B cell (primary cell): ENCODE data around the gene ARHGAP1. TPM values are rescaled to one million over a fixed set of nuclear protein-coding genes. Genes with fewer than 3 reads are reported as not detected.

Experiments
- ATAC-seq: fragments of 200-7000 bp; cut with Tn5 transposase; one replicate; pipeline ENCODE4 v1.10.0; 2021; ENCODE audit warnings: low read depth, mild to moderate bottlenecking, moderate number of reproducible peaks, moderate library complexity
- CTCF ChIA-PET: fragments of 350-600 bp; sonication (Branson Sonifier 250); formaldehyde crosslinking; loops from one replicate; lab custom pipeline; 2021; ENCODE audit warnings: antibody characterized with exemption, inconsistent platforms; lab: Charles Lee
- POLR2A ChIA-PET: fragments of 350-600 bp; sonication (Branson Sonifier 250); formaldehyde crosslinking; loops from one replicate; lab custom pipeline; 2021; ENCODE audit warnings: antibody characterized with exemption; lab: Charles Lee
- DNase-seq: peaks from one replicate; pipeline ENCODE4 v3.0.0; 2013
- H2AFZ ChIP-seq: 2 replicates; pipeline ENCODE4 v1.6.1; 2012; ENCODE audit warnings: mild to moderate bottlenecking, low read depth, low read length; ENCODE audit not compliant: insufficient read depth, poor library complexity, severe bottlenecking
- H3K27ac ChIP-seq, 2 donors: 1 replicate in 1 of 2; 2 replicates in 1 of 2; pipeline ENCODE4 v1.5.1; 2012 to 2013; ENCODE audit warnings: low read length in 2 of 2, mild to moderate bottlenecking in 2 of 2, moderate library complexity in 1 of 2
- H3K27me3 ChIP-seq, 4 experiments: fragments of 200-600 bp in 1 of 4; sonication (generic) in 1 of 4; replicated peaks in 1 of 4; 1 replicate in 2 of 4; 2 replicates in 2 of 4; pipeline versions ENCODE4 v1.6.1 to v1.7.0; 2013 to 2016; ENCODE audit warnings: low read length in 3 of 4, mild to moderate bottlenecking in 2 of 4, mixed read lengths in 1 of 4, moderate library complexity in 1 of 4; ENCODE audit not compliant: insufficient read depth in 4 of 4, control insufficient read depth in 3 of 4; ENCODE audit errors: control extremely low read depth in 1 of 4
- H3K36me3 ChIP-seq, 2 experiments: replicated peaks in 1 of 2; 1 replicate in 1 of 2; 2 replicates in 1 of 2; pipeline versions ENCODE4 v1.6.1 to v1.7.1; 2013; ENCODE audit warnings: low read length in 1 of 2; ENCODE audit not compliant: insufficient read depth in 2 of 2, control insufficient read depth in 1 of 2; ENCODE audit errors: control extremely low read depth in 1 of 2, extremely low read depth in 1 of 2
- H3K4me1 ChIP-seq, 2 donors: fragments of 200-600 bp in 1 of 2; sonication (generic) in 1 of 2; 1 replicate in 1 of 2; 2 replicates in 1 of 2; pipeline versions ENCODE4 v1.5.1 to v1.6.1; 2013 to 2017; ENCODE audit warnings: low read length in 2 of 2; ENCODE audit not compliant: control insufficient read depth in 2 of 2, insufficient read depth in 2 of 2
- H3K4me2 ChIP-seq: replicated peaks from 2 replicates; pipeline ENCODE3; 2012; ENCODE audit warnings: mild to moderate bottlenecking, low read depth, low read length; ENCODE audit not compliant: poor library complexity, severe bottlenecking
- H3K4me3 ChIP-seq, 5 experiments: fragments of 200-600 bp in 1 of 5; sonication (generic) in 1 of 5; 1 replicate in 3 of 5; 2 replicates in 2 of 5; pipeline versions ENCODE4 v1.5.1 to v1.7.0; 2011 to 2016; ENCODE audit warnings: low read length in 4 of 5, mild to moderate bottlenecking in 4 of 5, low read depth in 2 of 5, control low read depth in 1 of 5, moderate library complexity in 1 of 5; ENCODE audit not compliant: insufficient read depth in 1 of 5; ENCODE audit errors: control extremely low read depth in 1 of 5, extremely low read depth in 1 of 5
- H3K79me2 ChIP-seq: fragments of 200-600 bp; sonication (generic); one replicate; pipeline ENCODE4 v1.6.0; 2016; ENCODE audit warnings: low read length; ENCODE audit not compliant: control insufficient read depth, insufficient read depth
- H3K9ac ChIP-seq: fragments of 200-600 bp; sonication (generic); 2 replicates; pipeline ENCODE4 v1.6.1; 2017; ENCODE audit warnings: mild to moderate bottlenecking, low read length, moderate library complexity
- H3K9me3 ChIP-seq, 3 donors: one replicate each; pipeline versions ENCODE4 v1.6.1 to v1.7.1; 2013; ENCODE audit warnings: low read length in 2 of 3; ENCODE audit not compliant: control insufficient read depth in 2 of 3, insufficient read depth in 1 of 3; ENCODE audit errors: control extremely low read depth in 1 of 3
- H4K20me1 ChIP-seq: 2 replicates; pipeline ENCODE4 v1.6.0; 2012; ENCODE audit warnings: mild to moderate bottlenecking, low read length; ENCODE audit not compliant: insufficient read depth, control insufficient read depth, poor library complexity, severe bottlenecking
- H3K27ac Mint-ChIP-seq: one replicate; pipeline ENCODE4 v1.8.0; 2021; ENCODE audit warnings: mixed read lengths
- H3K27me3 Mint-ChIP-seq: one replicate; pipeline ENCODE4 v1.8.0; 2021; ENCODE audit warnings: mixed read lengths
- H3K4me1 Mint-ChIP-seq: one replicate; pipeline ENCODE4 v1.8.0; 2021; ENCODE audit warnings: mixed read lengths
- H3K4me3 Mint-ChIP-seq: one replicate; pipeline ENCODE4 v1.8.0; 2021; ENCODE audit warnings: mixed read lengths
- H3K9me3 Mint-ChIP-seq: one replicate; pipeline ENCODE4 v1.8.0; 2022; ENCODE audit warnings: mixed read lengths; ENCODE audit not compliant: insufficient read depth
- CTCF ChIP-seq: fragments of 200-600 bp; IDR thresholded peaks from one replicate; pipeline ENCODE4 v1.8.0; 2022; ENCODE audit warnings: antibody characterized with exemption, mild to moderate bottlenecking
- EZH2 ChIP-seq: IDR thresholded peaks from 2 replicates; pipeline ENCODE4 v1.6.1; 2012; ENCODE audit warnings: borderline replicate concordance, low read depth, mild to moderate bottlenecking, moderate library complexity, low read length; ENCODE audit not compliant: insufficient read depth, poor library complexity, severe bottlenecking
- WGBS: methylation state at CpG from one replicate; pipeline ENCODE4 v1.1.5; 2013; ENCODE audit warnings: missing lambda C conversion rate; ENCODE audit not compliant: insufficient coverage; 5-methylcytosine and 5-hydroxymethylcytosine counted together
- intact Hi-C: fragments of 100-400 bp; cut with micrococcal nuclease; formaldehyde crosslinking; loops from one replicate; pipeline ENCODE4 v1.10.0; 2022
- polyA plus RNA-seq: library from polyadenylated mRNA; depleted of rRNA; stranded (reverse); fragments of >200 nt; gene quantifications from 2 replicates; pipeline ENCODE4 v1.2.3, GENCODE V29; 2012
- total RNA-seq, 2 donors: library from RNA; stranded (reverse); fragments of 120-200 nt in 1 of 2; gene quantifications; 1 replicate in 1 of 2; 2 replicates in 1 of 2; pipeline versions ENCODE4 v1.2.3 to v1.2.4, GENCODE V29; 2013 to 2022

Gene ARHGAP1
- total and polyA plus RNA-seq, 2 donors (not counting 1 experiment from before 2014, with no cell fraction given), result 33.9 to 55.0 TPM

- peaks cover 5 to 8% of the 10 kb centered on the region in 2 donors for H3K4me1 ChIP-seq
- H3K4me3 ChIP-seq, result no peak overlapping the region
- Mint-ChIP-seq H3K4me3 (no peak overlapping the region), H3K9me3 (no peaks in the 10 kb centered on the region), H3K4me1 (peaks cover 9% of the 10 kb centered on the region), H3K27ac (no peak overlapping the region), H3K27me3 (no peaks in the 10 kb centered on the region)
- WGBS, result 99% methylated on average over 7 of the region's 7 CpGs
- no peak overlapping the region for H3K27ac ChIP-seq
- no peak overlapping the region for H3K4me2 ChIP-seq
- H3K9ac ChIP-seq, result no peak overlapping the region
- intact Hi-C loops, result no loop called here
- peaks cover 30% of the 10 kb centered on the region for H3K79me2 ChIP-seq
- ChIA-PET POLR2A (no interaction called here), CTCF (no interaction called here)
- H4K20me1 ChIP-seq, result no peaks in the 10 kb centered on the region
- DNase-seq, result no peak
- ATAC-seq, result no peak
- H2AFZ ChIP-seq, result no peak overlapping the region
- H3K27me3 ChIP-seq, result no peaks in the 10 kb centered on the region
- no peaks in the 10 kb centered on the region for H3K9me3 ChIP-seq
- no peak for TF ChIP-seq CTCF
- no peak for TF ChIP-seq EZH2
- H3K36me3 ChIP-seq, result peaks cover 1 to 52% of the 10 kb centered on the region in 2 experiments
These were observed 6.5 kb upstream of the ARHGAP1 start for GRCh38 chr11:46706886-46707285.

GRCh38 chr11:46705070-46705688, 4.8 kb upstream of the ARHGAP1 start:
- DNase-seq, result no peak
- no peak overlapping the region for H3K27ac Mint-ChIP-seq
- intact Hi-C loops, result no loop called here

More at GRCh38 chr11:46705070-46705688, 4.8 kb upstream of the ARHGAP1 start:
- Histone ChIP-seq H2AFZ (no peak overlapping the region), H3K4me3 (no peak overlapping the region), H3K9ac (no peak overlapping the region), H3K4me2 (no peak overlapping the region), H3K27ac (no peak overlapping the region), H3K9me3 (no peaks in the 10 kb centered on the region), H3K4me1 (peaks cover 12 to 16% of the 10 kb centered on the region in 2 donors), H4K20me1 (no peaks in the 10 kb centered on the region), H3K79me2 (peaks cover 45% of the 10 kb centered on the region), H3K36me3 (peaks cover 1 to 52% of the 10 kb centered on the region in 2 experiments), H3K27me3 (no peaks in the 10 kb centered on the region)
- ChIA-PET POLR2A (no interaction called here), CTCF (no interaction called here)
- Mint-ChIP-seq H3K4me1 (peaks cover 22% of the 10 kb centered on the region), H3K4me3 (no peak overlapping the region), H3K9me3 (no peaks in the 10 kb centered on the region), H3K27me3 (no peaks in the 10 kb centered on the region)
- no peak for ATAC-seq
- WGBS, result 99% methylated on average over 29 of the region's 31 CpGs
- no peak for TF ChIP-seq CTCF
- TF ChIP-seq EZH2, result no peak
